Trophoblast cell (in vitro differentiated cells and primary cell): ENCODE measurements around the gene IFI35.

ENCODE experiments used
- DNase-seq, 2 donors: peaks; one replicate each; pipeline ENCODE4 v3.0.0-alpha.2; 2016
- H2AFZ ChIP-seq: 2 replicates; pipeline ENCODE4 v1.6.1; 2013; ENCODE audit warnings: low read length, moderate library complexity, mild to moderate bottlenecking; ENCODE audit not compliant: insufficient read depth, poor library complexity
- H2AK5ac ChIP-seq: 2 replicates; pipeline ENCODE4 v1.6.1; 2013; ENCODE audit warnings: mild to moderate bottlenecking, low read length
- H2BK120ac ChIP-seq: 2 replicates; pipeline ENCODE4 v1.6.1; 2013; ENCODE audit warnings: low read length, mild to moderate bottlenecking, moderate library complexity; ENCODE audit not compliant: insufficient read depth, poor library complexity
- H2BK12ac ChIP-seq: 2 replicates; pipeline ENCODE4 v1.6.1; 2013; ENCODE audit warnings: mild to moderate bottlenecking, low read length, moderate library complexity
- H2BK5ac ChIP-seq: 2 replicates; pipeline ENCODE4 v1.6.1; 2013; ENCODE audit warnings: low read length, low read depth, moderate library complexity, mild to moderate bottlenecking; ENCODE audit not compliant: poor library complexity
- H3K14ac ChIP-seq: 2 replicates; pipeline ENCODE4 v1.6.1; 2013; ENCODE audit warnings: mild to moderate bottlenecking, low read length
- H3K18ac ChIP-seq: 2 replicates; pipeline ENCODE4 v1.6.1; 2013; ENCODE audit warnings: mild to moderate bottlenecking, low read length
- H3K23ac ChIP-seq: 2 replicates; pipeline ENCODE4 v1.6.1; 2013; ENCODE audit warnings: low read length
- H3K27ac ChIP-seq: 2 replicates; pipeline ENCODE4 v1.5.1; 2013; ENCODE audit warnings: low read depth, mild to moderate bottlenecking, inconsistent platforms, low read length, moderate library complexity
- H3K27me3 ChIP-seq: 2 replicates; pipeline ENCODE4 v1.6.1; 2013; ENCODE audit warnings: inconsistent platforms, mild to moderate bottlenecking, low read length, moderate library complexity; ENCODE audit not compliant: insufficient read depth
- H3K36me3 ChIP-seq, 2 experiments: 1 replicate in 1 of 2; 2 replicates in 1 of 2; pipeline ENCODE4 v1.6.1; 2013; ENCODE audit warnings: low read length in 2 of 2, mild to moderate bottlenecking in 2 of 2, moderate library complexity in 1 of 2; ENCODE audit not compliant: insufficient read depth in 2 of 2, control insufficient read depth in 1 of 2
- H3K4ac ChIP-seq: 2 replicates; pipeline ENCODE4 v1.6.1; 2013; ENCODE audit warnings: low read depth, mild to moderate bottlenecking, low read length, moderate library complexity
- H3K4me1 ChIP-seq, 2 experiments: 1 replicate in 1 of 2; 2 replicates in 1 of 2; pipeline ENCODE4 v1.6.1; 2013; ENCODE audit warnings: low read length in 2 of 2, mild to moderate bottlenecking in 2 of 2, moderate library complexity in 1 of 2; ENCODE audit not compliant: insufficient read depth in 2 of 2, control insufficient read depth in 1 of 2
- H3K4me2 ChIP-seq: 2 replicates; pipeline ENCODE4 v1.6.1; 2013; ENCODE audit warnings: inconsistent platforms, mild to moderate bottlenecking, low read length, moderate library complexity
- H3K4me3 ChIP-seq: 2 replicates; pipeline ENCODE4 v1.5.1; 2013; ENCODE audit warnings: mild to moderate bottlenecking, low read depth, low read length, inconsistent platforms
- H3K79me1 ChIP-seq: one replicate; pipeline ENCODE4 v1.6.1; 2013; ENCODE audit warnings: low read length
- H3K79me2 ChIP-seq: 2 replicates; pipeline ENCODE4 v1.6.1; 2013; ENCODE audit warnings: low read length, mild to moderate bottlenecking; ENCODE audit not compliant: control insufficient read depth, insufficient read depth, poor library complexity
- H3K9ac ChIP-seq: 2 replicates; pipeline ENCODE4 v1.6.1; 2013; ENCODE audit warnings: mild to moderate bottlenecking, low read length
- H3K9me3 ChIP-seq: 2 replicates; pipeline ENCODE4 v1.6.1; 2013; ENCODE audit warnings: low read depth, mild to moderate bottlenecking, control low read depth, inconsistent platforms, low read length; ENCODE audit not compliant: insufficient read depth
- H4K12ac ChIP-seq: 2 replicates; pipeline ENCODE4 v1.6.1; 2013; ENCODE audit warnings: low read depth, mild to moderate bottlenecking, low read length, moderate library complexity
- H4K8ac ChIP-seq: 2 replicates; pipeline ENCODE4 v1.6.1; 2013; ENCODE audit warnings: low read depth, mild to moderate bottlenecking, low read length, moderate library complexity
- H4K91ac ChIP-seq: one replicate; pipeline ENCODE4 v1.6.1; 2013; ENCODE audit warnings: low read depth, mild to moderate bottlenecking, low read length, moderate library complexity
- WGBS: extraction: QIAGEN DNeasy Blood & Tissue Kit; methylation state at CpG from one replicate; pipeline ENCODE4 v1.1.7; 2013; ENCODE audit warnings: missing lambda C conversion rate; ENCODE audit not compliant: insufficient read length, insufficient coverage; ENCODE audit errors: extremely low coverage; 5-methylcytosine and 5-hydroxymethylcytosine counted together

IFI35 gene

DNA sequence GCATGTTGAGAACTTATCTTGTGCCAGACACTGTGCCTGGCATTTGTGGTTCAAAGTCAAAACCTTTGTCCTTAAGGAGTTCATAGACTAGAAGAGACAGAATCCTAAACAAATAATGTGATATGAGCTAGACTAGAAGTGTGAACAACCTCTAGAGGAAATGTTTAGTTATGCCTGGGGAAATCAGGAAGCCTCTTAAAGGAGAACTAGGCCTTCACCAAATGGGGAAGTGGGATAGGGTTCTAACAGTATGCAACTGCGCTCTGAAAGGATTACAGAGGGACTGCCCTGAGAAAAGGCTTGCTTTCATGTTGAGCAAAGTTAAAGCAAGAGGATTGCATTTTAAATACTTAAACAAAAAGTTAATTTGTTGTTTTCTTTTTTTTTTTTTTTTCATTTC, 21.4 kb upstream of the IFI35 start:
- WGBS, result no CpG with 5 or more reads among the region's 1 CpG
- Histone ChIP-seq H3K4ac (no peak overlapping the region), H2AK5ac (no peak overlapping the region), H3K79me2 (peaks cover 8% of the 10 kb centered on the region), H3K36me3 (peaks cover 18 to 27% of the 10 kb centered on the region in 2 experiments), H3K4me3 (no peak overlapping the region), H3K18ac (no peak overlapping the region), H4K91ac (no peak overlapping the region), H2BK12ac (no peak overlapping the region), H2BK5ac (no peak overlapping the region), H2AFZ (no peak overlapping the region), H3K23ac (no peak overlapping the region), H3K27ac (no peak overlapping the region), H3K27me3 (no peaks in the 10 kb centered on the region), H2BK120ac (no peak overlapping the region), H3K4me2 (no peak overlapping the region), H4K8ac (no peak overlapping the region), H3K14ac (no peak overlapping the region), H3K4me1 (no peaks in the 10 kb centered on the region), H3K79me1 (peaks cover 5% of the 10 kb centered on the region), H4K12ac (no peak overlapping the region), H3K9me3 (no peaks in the 10 kb centered on the region), H3K9ac (no peak overlapping the region)
- DNase-seq, result no peak

DNA sequence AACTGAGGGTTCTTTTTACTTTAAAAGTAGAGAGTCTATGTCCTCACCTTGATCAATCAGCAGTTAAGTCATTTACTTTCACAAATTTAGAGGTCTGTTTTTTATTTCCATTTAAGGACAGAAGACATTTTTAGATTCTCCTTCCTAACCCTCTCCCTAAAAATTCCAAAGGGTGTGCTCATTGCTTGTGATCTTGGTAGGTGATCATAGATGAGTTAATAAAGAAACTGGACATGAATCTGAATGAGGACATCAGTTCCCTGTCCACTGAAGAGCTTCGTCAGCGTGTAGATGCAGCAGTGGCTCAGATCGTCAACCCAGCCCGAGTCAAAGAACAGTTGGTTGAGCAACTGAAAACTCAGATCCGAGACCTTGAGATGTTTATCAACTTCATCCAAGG, 17.4 kb upstream of the IFI35 start:
- Histone ChIP-seq H3K9ac (no peak overlapping the region), H4K91ac (no peak overlapping the region), H2AFZ (no peak overlapping the region), H3K79me2 (no peaks in the 10 kb centered on the region), H3K18ac (no peak overlapping the region), H3K27me3 (no peaks in the 10 kb centered on the region), H3K14ac (no peak overlapping the region), H3K4me3 (no peak overlapping the region), H2BK120ac (no peak overlapping the region), H2BK5ac (no peak overlapping the region), H3K4me2 (no peak overlapping the region), H3K36me3 (peaks cover 34 to 46% of the 10 kb centered on the region in 2 experiments), H2AK5ac (no peak overlapping the region), H3K23ac (no peak overlapping the region), H4K8ac (no peak overlapping the region), H3K79me1 (no peaks in the 10 kb centered on the region), H3K9me3 (no peaks in the 10 kb centered on the region), H3K4me1 (no peaks in the 10 kb centered on the region), H2BK12ac (no peak overlapping the region), H3K27ac (no peak overlapping the region), H3K4ac (no peak overlapping the region), H4K12ac (no peak overlapping the region)
- no CpG with 5 or more reads among the region's 5 CpGs for WGBS
- no peak for DNase-seq

DNA sequence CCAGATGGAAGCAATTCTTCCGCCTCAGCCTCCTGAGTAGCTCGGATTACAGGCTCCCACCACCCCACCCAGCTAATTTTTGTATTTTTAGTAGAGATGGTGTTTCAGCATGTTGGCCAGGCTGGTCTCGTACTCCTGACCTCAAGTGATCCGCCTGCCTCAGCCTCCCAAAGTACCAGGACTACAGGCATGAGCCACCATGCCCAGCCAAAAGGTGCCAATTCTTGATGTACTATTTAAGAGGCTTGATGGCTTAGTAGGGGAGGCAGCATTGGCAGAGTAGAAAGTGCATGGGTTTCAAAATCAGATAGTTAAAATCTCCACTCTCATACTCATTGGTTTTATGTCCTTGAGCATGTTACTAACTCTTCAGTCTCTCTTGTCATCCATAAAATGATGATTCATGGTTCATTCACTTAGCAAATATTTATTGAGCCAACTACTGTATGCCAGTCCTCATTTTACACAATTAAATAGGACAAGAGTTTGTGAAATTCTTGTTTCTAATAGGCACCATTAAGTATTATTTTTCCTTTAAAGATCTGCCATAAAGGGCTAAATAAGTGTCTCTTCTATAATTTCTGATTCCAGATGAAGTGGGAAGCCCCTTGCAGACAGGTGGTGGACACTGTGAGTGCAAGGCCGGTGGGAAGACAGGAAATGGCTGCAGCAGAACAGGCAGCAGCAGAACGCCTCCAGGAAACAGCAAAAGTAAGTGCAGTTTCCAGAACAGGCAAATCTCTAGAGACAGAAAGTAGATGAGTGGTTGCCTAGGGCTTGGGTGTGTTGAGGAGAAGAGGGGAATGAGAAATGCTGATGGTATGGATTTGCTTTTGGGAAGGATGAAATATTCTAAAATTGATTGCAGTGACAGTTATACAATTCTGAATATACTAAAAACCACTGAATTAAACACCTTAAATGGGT, 16.6 kb upstream of the IFI35 start:
- Histone ChIP-seq H3K18ac (no peak overlapping the region), H3K4me3 (no peak overlapping the region), H3K27ac (no peak overlapping the region), H3K4me1 (no peaks in the 10 kb centered on the region), H3K14ac (no peak overlapping the region), H2AFZ (no peak overlapping the region), H3K9me3 (no peaks in the 10 kb centered on the region), H3K9ac (no peak overlapping the region), H4K8ac (no peak overlapping the region), H3K23ac (no peak overlapping the region), H3K27me3 (no peaks in the 10 kb centered on the region), H4K91ac (no peak overlapping the region), H3K4me2 (no peak overlapping the region), H2BK12ac (no peak overlapping the region), H3K4ac (no peak overlapping the region), H2BK5ac (no peak overlapping the region), H2AK5ac (no peak overlapping the region), H3K36me3 (peaks cover 31 to 48% of the 10 kb centered on the region in 2 experiments), H2BK120ac (no peak overlapping the region), H4K12ac (no peak overlapping the region), H3K79me2 (no peaks in the 10 kb centered on the region), H3K79me1 (no peaks in the 10 kb centered on the region)
- no CpG with 5 or more reads among the region's 6 CpGs for WGBS
- no peak for DNase-seq

DNA sequence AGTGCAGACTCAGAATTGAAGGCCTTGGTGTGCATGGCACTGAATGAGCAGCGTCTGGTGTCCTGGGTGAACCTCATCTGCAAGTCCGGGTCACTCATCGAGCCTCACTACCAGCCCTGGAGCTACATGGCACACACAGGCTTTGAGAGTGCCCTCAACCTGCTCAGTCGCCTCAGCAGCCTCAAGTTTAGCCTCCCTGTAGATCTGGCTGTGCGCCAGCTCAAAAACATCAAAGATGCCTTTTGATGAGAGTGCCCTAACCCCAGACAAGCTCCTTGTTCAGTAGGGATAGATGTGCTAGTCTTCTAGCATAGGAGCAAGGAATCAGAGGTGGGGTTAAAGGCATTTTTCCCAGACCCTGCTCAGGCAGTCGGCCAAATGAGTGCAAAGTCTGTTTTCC, 15.1 kb upstream of the IFI35 start:
- Histone ChIP-seq H3K23ac (no peak overlapping the region), H3K27ac (no peak overlapping the region), H3K18ac (no peak overlapping the region), H2BK5ac (no peak overlapping the region), H3K4me2 (no peak overlapping the region), H3K4me1 (no peaks in the 10 kb centered on the region), H2AK5ac (no peak overlapping the region), H3K14ac (no peak overlapping the region), H3K36me3 (peaks cover 31 to 45% of the 10 kb centered on the region in 2 experiments), H4K12ac (no peak overlapping the region), H3K4me3 (no peak overlapping the region), H3K27me3 (no peaks in the 10 kb centered on the region), H3K4ac (no peak overlapping the region), H2BK12ac (no peak overlapping the region), H2AFZ (no peak overlapping the region), H3K9ac (no peak overlapping the region), H4K91ac (no peak overlapping the region), H3K79me1 (no peaks in the 10 kb centered on the region), H3K9me3 (no peaks in the 10 kb centered on the region), H2BK120ac (no peak overlapping the region), H4K8ac (no peak overlapping the region), H3K79me2 (no peaks in the 10 kb centered on the region)
- DNase-seq, result no peak
- no CpG with 5 or more reads among the region's 6 CpGs for WGBS
